GM19438 (cell line): ENCODE measurements around the gene MMEL1.
"Not testable (repeated sequence)": the region's sequence is repeated elsewhere in the genome, so short reads cannot be mapped to it uniquely, and the experiment has no call there.

ENCODE experiments used
- ATAC-seq: cut with Tn5 transposase; IDR thresholded peaks from one replicate; pipeline ENCODE4 v1.9.1; 2021; ENCODE audit warnings: low read depth; ENCODE audit not compliant: unreplicated experiment

Gene MMEL1

DNA sequence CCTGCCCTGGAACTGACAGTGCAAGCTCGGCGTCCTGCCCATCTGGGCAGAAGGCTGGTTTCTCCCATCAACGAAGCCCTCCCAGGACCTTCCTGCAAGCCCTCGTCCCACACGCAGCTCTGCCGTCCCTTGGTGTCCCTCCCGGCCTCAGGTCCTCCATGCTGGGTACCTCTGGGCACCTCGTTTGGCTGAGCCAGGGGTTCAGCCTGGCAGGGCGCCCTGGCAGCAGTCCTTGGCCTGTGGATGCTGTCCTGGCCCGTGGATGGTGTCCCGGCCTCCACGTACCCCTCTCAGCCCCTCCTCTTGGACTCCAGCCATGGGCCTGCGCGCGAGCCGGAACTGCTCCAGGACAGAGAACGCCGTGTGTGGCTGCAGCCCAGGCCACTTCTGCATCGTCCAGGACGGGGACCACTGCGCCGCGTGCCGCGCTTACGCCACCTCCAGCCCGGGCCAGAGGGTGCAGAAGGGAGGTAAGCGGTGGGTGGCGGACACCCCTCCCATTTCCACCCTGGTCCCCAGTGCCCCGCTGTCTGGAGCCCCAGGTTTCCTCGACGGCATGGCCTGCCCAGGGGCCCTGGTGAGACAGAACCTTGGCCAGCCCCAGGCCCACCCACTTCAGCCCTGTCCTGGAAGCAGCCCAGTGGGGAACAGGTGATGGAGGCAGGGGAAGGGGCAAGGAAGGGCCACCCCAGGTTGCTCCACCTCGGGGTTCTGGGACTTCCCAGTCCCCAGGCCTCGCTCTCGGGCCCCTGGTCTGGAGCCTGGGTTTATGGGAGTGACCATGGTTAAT is 73.1 kb downstream of the MMEL1 start:
- ATAC-seq: no peak

- ATAC-seq: no peak
Observed at GRCh38 chr1:2558861-2559260, 74.0 kb downstream of the MMEL1 start.

GRCh38 chr1:2558420-2558819 is 74.4 kb downstream of the MMEL1 start:
- no peak for ATAC-seq

GRCh38 chr1:2557482-2558400 is 75.1 kb downstream of the MMEL1 start:
- no peak for ATAC-seq

DNA sequence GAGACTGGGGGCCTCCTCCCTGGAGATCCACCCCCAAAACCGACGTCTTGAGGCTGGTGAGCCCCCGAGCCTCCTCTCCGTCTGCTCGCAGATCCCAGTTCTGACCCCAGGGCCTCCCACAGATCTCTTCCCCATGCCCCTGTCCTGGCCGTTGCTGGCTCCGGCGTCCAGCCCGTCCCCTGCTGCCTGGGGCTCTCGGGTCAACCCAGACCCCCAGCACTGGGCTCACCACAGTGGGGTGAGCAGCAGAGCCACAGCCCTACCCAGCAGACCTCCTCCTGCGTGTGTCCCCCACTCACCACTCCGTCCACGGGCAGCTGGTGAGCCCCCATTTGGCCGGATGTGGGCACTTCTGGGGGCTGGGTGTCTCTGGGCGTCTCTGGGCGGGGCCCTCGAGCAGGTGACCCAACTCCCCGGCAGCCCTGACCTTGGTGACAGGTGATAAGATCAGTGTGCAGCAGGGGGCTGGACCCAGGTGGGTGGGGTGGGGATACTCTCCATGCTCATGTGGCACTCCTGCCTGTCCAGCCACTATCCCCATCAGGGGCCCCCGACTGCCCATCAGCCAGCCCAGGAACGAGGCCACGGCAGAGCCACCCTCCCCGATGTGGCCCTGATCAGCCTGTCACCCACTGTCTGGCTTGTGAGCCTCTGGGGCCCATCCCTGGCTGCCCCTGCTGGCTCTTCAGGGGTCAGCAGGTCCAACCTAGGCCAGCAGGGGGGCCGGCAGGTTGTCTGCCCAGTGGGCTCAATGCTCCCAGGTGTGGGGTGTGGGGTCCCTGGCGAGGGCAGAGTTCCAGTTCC is 75.9 kb downstream of the MMEL1 start:
- ATAC-seq: peak; percentile 19

DNA sequence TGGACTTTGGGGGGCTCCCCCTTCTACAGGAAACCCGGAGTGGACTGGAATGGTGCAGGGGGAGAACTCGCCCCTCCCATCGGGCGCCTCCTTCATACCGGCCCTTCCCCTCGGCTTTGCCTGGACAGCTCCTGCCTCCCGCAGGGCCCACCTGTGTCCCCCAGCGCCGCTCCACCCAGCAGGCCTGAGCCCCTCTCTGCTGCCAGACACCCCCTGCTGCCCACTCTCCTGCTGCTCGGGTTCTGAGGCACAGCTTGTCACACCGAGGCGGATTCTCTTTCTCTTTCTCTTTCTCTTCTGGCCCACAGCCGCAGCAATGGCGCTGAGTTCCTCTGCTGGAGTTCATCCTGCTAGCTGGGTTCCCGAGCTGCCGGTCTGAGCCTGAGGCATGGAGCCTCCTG is 76.5 kb downstream of the MMEL1 start, which contains the start of gene TNFRSF14:
TNFRSF14 (plus strand) TSS at position 95 of the 401 bp plus-strand sequence; CDS start at position 389, 294 bp downstream.
- peak; percentile 40 for ATAC-seq

DNA sequence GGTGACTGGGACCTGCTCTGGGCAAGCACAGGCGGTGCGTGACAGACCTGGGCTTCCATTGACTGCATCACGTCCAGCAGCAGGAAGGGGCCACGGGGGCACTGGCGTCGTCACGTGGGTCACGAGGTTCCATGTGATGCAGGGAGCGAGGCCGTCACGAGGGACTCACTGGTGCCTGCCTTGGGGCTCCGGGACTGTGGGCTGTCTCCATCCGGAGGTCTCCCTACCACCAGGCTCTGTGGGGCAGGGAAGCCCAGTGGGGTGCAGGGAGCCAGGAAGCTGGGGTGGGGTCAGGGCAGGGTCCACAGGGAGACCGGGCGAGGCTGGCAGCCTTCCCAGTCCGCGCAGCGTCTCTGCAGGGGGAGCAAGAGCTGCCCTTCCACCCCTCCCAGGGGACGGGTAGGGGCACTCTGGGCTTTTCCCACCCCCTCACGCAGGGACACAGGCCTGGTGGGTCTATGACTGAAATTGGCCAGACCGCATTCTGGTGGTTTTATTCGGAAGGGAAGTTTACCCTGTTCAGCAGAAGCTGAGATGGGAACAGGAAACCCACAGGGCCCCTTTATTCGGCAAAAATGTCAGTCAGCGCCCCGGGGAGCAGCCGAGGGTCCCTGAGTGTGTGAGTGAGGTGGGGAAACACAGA is 77.1 kb downstream of the MMEL1 start:
- ATAC-seq: peak; percentile 36

GRCh38 chr1:2554621-2555387 is 78.0 kb downstream of the MMEL1 start:
- no peak for ATAC-seq

- no peak for ATAC-seq
Observed at GRCh38 chr1:2553871-2554620, 78.8 kb downstream of the MMEL1 start.

GRCh38 chr1:2553076-2553475 is 79.7 kb downstream of the MMEL1 start:
- ATAC-seq: not testable (repeated sequence)

GRCh38 chr1:2552189-2552588 is 80.6 kb downstream of the MMEL1 start:
- ATAC-seq: no peak

DNA sequence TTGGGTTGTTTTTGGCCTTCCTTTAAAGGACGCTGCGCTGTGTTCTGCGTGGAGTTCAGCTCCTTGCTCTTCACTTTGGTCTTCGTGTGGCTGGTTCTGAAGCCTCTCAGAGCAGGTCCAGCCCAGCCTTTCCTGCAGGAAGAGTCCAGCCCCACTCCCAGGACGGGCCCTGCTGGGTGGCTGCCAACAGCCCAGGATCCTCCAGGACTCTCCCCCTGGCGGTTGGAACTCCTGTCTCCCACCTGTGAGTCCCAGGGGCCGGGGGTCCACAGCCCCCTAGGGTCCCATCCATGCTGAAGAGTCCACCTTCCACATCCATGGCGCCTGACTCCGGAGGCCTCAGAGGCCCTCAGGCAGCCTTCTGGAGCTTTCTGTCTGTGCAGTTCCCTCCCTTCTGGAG is 81.3 kb downstream of the MMEL1 start:
- not testable (repeated sequence) for ATAC-seq

- not testable (repeated sequence) for ATAC-seq
Observed at GRCh38 chr1:2550309-2550861, 82.4 kb downstream of the MMEL1 start.

- not testable (repeated sequence) for ATAC-seq
Observed at GRCh38 chr1:2549367-2550029, 83.3 kb downstream of the MMEL1 start.

- no peak for ATAC-seq
Observed at GRCh38 chr1:2548068-2548589, 84.7 kb downstream of the MMEL1 start.

- no peak for ATAC-seq
Observed at GRCh38 chr1:2547210-2548067, 85.4 kb downstream of the MMEL1 start.
